HepG2 (cell line): ENCODE data around the gene NFAT5. TPM values are rescaled to one million over a fixed set of nuclear protein-coding genes. Genes with fewer than 3 reads are reported as not detected.

Experiments used
- HNRNPH1 ChIP-seq: fragments of 200-400 bp; formaldehyde crosslinking; optimal IDR thresholded peaks from 2 replicates; pipeline ENCODE3; 2017; ENCODE audit warnings: mild to moderate bottlenecking, low read depth, low read length
- HOXA5 ChIP-seq: sonication (generic); formaldehyde crosslinking; IDR thresholded peaks from 2 replicates; pipeline ENCODE4 v1.4.0; 2020; ENCODE audit warnings: missing genetic modification reagents
- KDM2A ChIP-seq: sonication (generic); formaldehyde crosslinking; IDR thresholded peaks from 2 replicates; pipeline ENCODE4 v1.4.0; 2020; ENCODE audit warnings: low read depth, missing genetic modification reagents, borderline replicate concordance
- LBX2 ChIP-seq: sonication (generic); formaldehyde crosslinking; IDR thresholded peaks from 2 replicates; pipeline ENCODE4 v1.5.0; 2020; ENCODE audit warnings: missing genetic modification reagents, mild to moderate bottlenecking, borderline replicate concordance
- MIER2 ChIP-seq: IDR thresholded peaks from 2 replicates; pipeline ENCODE4 v1.6.1; 2016; ENCODE audit warnings: missing biosample characterization, missing genetic modification reagents
- TCF12 ChIP-seq, 2 experiments: fragments of 450-650 bp in 1 of 2; sonication (generic) in 1 of 2; formaldehyde crosslinking in 1 of 2; IDR thresholded peaks; 2 replicates each; pipeline versions ENCODE4 v1.6.1 to v1.8.0; 2017 to 2022; ENCODE audit warnings: antibody characterized with exemption in 1 of 2, mild to moderate bottlenecking in 1 of 2, missing genetic modification reagents in 1 of 2, moderate library complexity in 1 of 2
- ZEB1 ChIP-seq: IDR thresholded peaks from 2 replicates; pipeline ENCODE4 v1.6.1; 2012; ENCODE audit warnings: mild to moderate bottlenecking, low read depth, inconsistent platforms; ENCODE audit not compliant: insufficient replicate concordance
- ZGPAT ChIP-seq: IDR thresholded peaks from 2 replicates; pipeline ENCODE4 v1.6.1; 2016; ENCODE audit warnings: mild to moderate bottlenecking
- ZHX2 ChIP-seq, 2 experiments: sonication (generic) in 1 of 2; formaldehyde crosslinking in 1 of 2; IDR thresholded peaks; 2 replicates each; pipeline versions ENCODE4 v1.6.1 to v1.9.0; 2014 to 2022; ENCODE audit warnings: antibody characterized with exemption in 1 of 2, borderline replicate concordance in 1 of 2, inconsistent platforms in 1 of 2, low read depth in 1 of 2, missing genetic modification reagents in 1 of 2
- ZNF253 ChIP-seq: sonication (generic); formaldehyde crosslinking; IDR thresholded peaks from 2 replicates; pipeline ENCODE4 v1.8.0; 2022; ENCODE audit warnings: mild to moderate bottlenecking, missing genetic modification reagents, borderline replicate concordance
- ZNF552 ChIP-seq: sonication (generic); formaldehyde crosslinking; IDR thresholded peaks from 2 replicates; pipeline ENCODE4 v1.9.0; 2022; ENCODE audit warnings: missing genetic modification reagents, mild to moderate bottlenecking, borderline replicate concordance
- ZNF713 ChIP-seq: sonication (generic); formaldehyde crosslinking; IDR thresholded peaks from 2 replicates; pipeline ENCODE4 v1.4.0; 2020; ENCODE audit warnings: mild to moderate bottlenecking, missing genetic modification reagents
- ZNF724P ChIP-seq: sonication (generic); formaldehyde crosslinking; IDR thresholded peaks from 2 replicates; pipeline ENCODE4 v1.8.0; 2022; ENCODE audit warnings: missing genetic modification reagents, borderline replicate concordance
- polyA plus RNA-seq, 8 experiments: library from polyadenylated mRNA; depleted of rRNA in 3 of 8; stranded (reverse) in 7 of 8; unstranded in 1 of 8; fragments of >200 nt; fragmentation: Illumina TruSeq in 4 of 8; extraction: Trizol in 4 of 8; gene quantifications; 2 replicates each; pipeline versions ENCODE4 v1.2.1 to v1.2.3, GENCODE V29; 2011 to 2016; ENCODE audit warnings: low read depth in 4 of 8, missing spikeins in 1 of 8, mixed read lengths in 1 of 8; ENCODE audit not compliant: insufficient read depth in 1 of 8
- total RNA-seq, 5 experiments: library from RNA; depleted of rRNA; stranded (reverse); fragments of >200 nt; fragmentation: Illumina TruSeq; extraction: Trizol; gene quantifications; 2 replicates each; pipeline ENCODE4 v1.2.3, GENCODE V29; 2016; ENCODE audit warnings: low read depth in 1 of 5
- TF ChIP-seq, protein P1 (sequence below): sonication (generic); formaldehyde crosslinking; IDR thresholded peaks from 2 replicates; pipeline ENCODE4 v1.4.0; 2020; ENCODE audit warnings: mild to moderate bottlenecking, missing genetic modification reagents
- TF ChIP-seq, protein P2 (sequence below): sonication (generic); formaldehyde crosslinking; IDR thresholded peaks from 2 replicates; pipeline ENCODE4 v1.4.0; 2020; ENCODE audit warnings: missing genetic modification reagents, mild to moderate bottlenecking, borderline replicate concordance

NFAT5 gene
- total and polyA plus RNA-seq, 2 of the 13 experiments (the other 11 are each of a cell fraction or from before 2014, with no cell fraction given) = 20.5 to 54.3 TPM

- TF ChIP-seq ZHX2 (IDR thresholded peaks at IDR 0.05; ENCODE audit: low read depth) (no peak), ZHX2 (CRISPR knock-in tag; IDR thresholded peaks at IDR 0.05; ENCODE audit: borderline replicate concordance) (no peak), ZNF713 (no peak), HOXA5 (CRISPR knock-in tag) (peak; percentile 67; the same call in 1 of the 2 replicates), ZNF724P (CRISPR knock-in tag) (no peak), ZEB1 (no peak), MIER2 (no peak), LBX2 (no peak), ZNF253 (CRISPR knock-in tag) (0 out of 2 replicates have a peak, but pooled peaks have one; percentile 29), TCF12 (IDR thresholded peaks at IDR 0.05) (no peak), TCF12 (CRISPR knock-in tag; IDR thresholded peaks at IDR 0.05) (no peak), ZGPAT (peak; percentile 80), ZNF552 (CRISPR knock-in tag) (no peak), HNRNPH1 (no peak), KDM2A (CRISPR knock-in tag) (no peak; the same call in none of the 2 replicates)
- TF ChIP-seq, protein P1, sequence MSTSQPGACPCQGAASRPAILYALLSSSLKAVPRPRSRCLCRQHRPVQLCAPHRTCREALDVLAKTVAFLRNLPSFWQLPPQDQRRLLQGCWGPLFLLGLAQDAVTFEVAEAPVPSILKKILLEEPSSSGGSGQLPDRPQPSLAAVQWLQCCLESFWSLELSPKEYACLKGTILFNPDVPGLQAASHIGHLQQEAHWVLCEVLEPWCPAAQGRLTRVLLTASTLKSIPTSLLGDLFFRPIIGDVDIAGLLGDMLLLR = no peak
- TF ChIP-seq, protein P2, sequence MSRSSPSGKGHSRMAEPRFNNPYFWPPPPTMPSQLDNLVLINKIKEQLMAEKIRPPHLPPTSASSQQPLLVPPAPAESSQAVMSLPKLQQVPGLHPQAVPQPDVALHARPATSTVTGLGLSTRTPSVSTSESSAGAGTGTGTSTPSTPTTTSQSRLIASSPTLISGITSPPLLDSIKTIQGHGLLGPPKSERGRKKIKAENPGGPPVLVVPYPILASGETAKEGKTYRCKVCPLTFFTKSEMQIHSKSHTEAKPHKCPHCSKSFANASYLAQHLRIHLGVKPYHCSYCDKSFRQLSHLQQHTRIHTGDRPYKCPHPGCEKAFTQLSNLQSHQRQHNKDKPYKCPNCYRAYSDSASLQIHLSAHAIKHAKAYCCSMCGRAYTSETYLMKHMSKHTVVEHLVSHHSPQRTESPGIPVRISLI = peak; percentile 15; the same call in 1 of the 2 replicates
Measured at GRCh38 chr16:69726313-69727060, 160.7 kb downstream of the NFAT5 start, which contains the start of gene NQO1 (continued).
